A549 treated with GW870086 at 1 μM for 4 hours (cell line): ENCODE measurements around the gene FOXP2. TPM values are rescaled to one million over a fixed set of nuclear protein-coding genes. Genes with fewer than 3 reads are reported as not detected.

Experiments
- total RNA-seq: library from RNA; stranded (reverse); fragments of 200-300 nt; extraction: Qiagen RNA extraction; gene quantifications from 5 replicates; pipeline ENCODE4 v1.2.3, GENCODE V29; 2022; ENCODE audit warnings: low read depth

Gene FOXP2
- not detected in 5 replicates for total RNA-seq

GRCh38 chr7:114414156-114415063 is at the start of gene FOXP2:
Gene FOXP2 (plus strand): TSS chr7:114414815. CDS start chr7:114426512, 11,697 bp downstream.

